HUDEP-2 (cell line): ENCODE measurements around the gene FSD1.

ENCODE experiments used
- DNase-seq, 76 experiments: peaks; one replicate each; lab custom pipeline; 2025; ENCODE audit not compliant: unreplicated experiment in 76 of 76; lab: John Stamatoyannopoulos, UW

The FSD1 gene

DNA sequence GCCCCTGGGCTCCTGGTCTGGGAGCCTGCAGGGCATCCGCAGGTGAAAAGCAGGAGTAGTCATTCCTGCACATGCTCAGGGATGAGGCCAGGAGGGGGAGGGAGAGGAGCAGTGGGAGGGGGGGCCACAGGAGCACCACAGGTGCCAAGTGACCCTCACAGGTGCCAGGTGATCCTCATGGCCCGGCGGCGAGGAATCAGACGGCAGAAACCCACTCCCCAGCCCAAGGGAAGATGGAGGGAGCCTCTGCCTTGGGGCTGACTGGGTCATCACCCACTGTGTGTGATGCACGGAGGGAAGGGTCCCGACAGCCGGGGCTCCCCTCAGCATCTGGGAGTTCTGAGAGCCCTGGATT is 68.6 kb downstream of the FSD1 start:
- DNase-seq, result no peak
